ENCODE data around the gene SYNE3. TPM values are rescaled to one million over a fixed set of nuclear protein-coding genes. Genes with fewer than 3 reads are reported as not detected.

Gene SYNE3
- polyA plus RNA-seq, 1 donor (not counting 4 experiments of a cell fraction or from before 2014, with no cell fraction given) = 1.0 TPM

GRCh38 chr14:95495076-95495475, 21.4 kb downstream of the SYNE3 start:
- Histone ChIP-seq H3K4me3 (ENCODE audit: control insufficient read depth in 2 of 3, extremely low read depth in 1 of 3, insufficient read depth in 2 of 3, low read depth in 1 of 3, low read length in 3 of 3) (no peak overlapping the region), H3K4me2 (ENCODE audit: control insufficient read depth, extremely low read depth, insufficient read depth, low read depth, low read length) (no peak overlapping the region), H4K20me1 (ENCODE audit: control insufficient read depth, extremely low read depth, insufficient read depth, low read length) (no peaks in the 10 kb centered on the region), H3K27me3 (ENCODE audit: control insufficient read depth, extremely low read depth, insufficient read depth, low read length) (no peaks in the 10 kb centered on the region), H3K36me3 (ENCODE audit: control insufficient read depth in 2 of 2, extremely low read depth in 1 of 2, insufficient read depth in 2 of 2, low read length in 2 of 2) (no peaks in the 10 kb centered on the region), H3K4me1 (ENCODE audit: control insufficient read depth, extremely low read depth, insufficient read depth, low read length) (peaks cover 26% of the 10 kb centered on the region), H3K9me1 (ENCODE audit: control insufficient read depth, extremely low read depth, insufficient read depth, low read length) (no peaks in the 10 kb centered on the region), H2AFZ (ENCODE audit: control insufficient read depth, low read length) (no peak overlapping the region), H3K27ac (ENCODE audit: control insufficient read depth, insufficient read depth, low read length) (no peak overlapping the region), H3K9me3 (ENCODE audit: control insufficient read depth, low read depth, low read length) (no peaks in the 10 kb centered on the region), H3K79me2 (ENCODE audit: control insufficient read depth, insufficient read depth, low read length) (no peaks in the 10 kb centered on the region), H3K9ac (ENCODE audit: control insufficient read depth, extremely low read depth, insufficient read depth, low read length) (no peak overlapping the region)
- dilution Hi-C loops (cut with MboI; ENCODE audit: extremely low pct_ligation_motif_present, low sequenced_read_pairs) = no loop called here
- no peak for FAIRE-seq
- TF ChIP-seq EZH2 (IDR thresholded peaks at IDR 0.05; ENCODE audit: low read length) (no peak), CTCF (optimal IDR thresholded peaks at IDR 0.05 in 1 of 3, IDR thresholded peaks at IDR 0.05 in 1 of 3, conservative IDR thresholded peaks at IDR 0.05 in 1 of 3; ENCODE audit: extremely low read depth in 1 of 3, insufficient read depth in 2 of 3, low read length in 3 of 3) (no peak)
- no peak for DNase-seq (ENCODE audit: low read depth, low spot score)

GRCh38 chr14:95494456-95494855, 22.0 kb downstream of the SYNE3 start:
- FAIRE-seq = no peak
- Histone ChIP-seq H3K27me3 (ENCODE audit: control insufficient read depth, extremely low read depth, insufficient read depth, low read length) (no peaks in the 10 kb centered on the region), H3K4me1 (ENCODE audit: control insufficient read depth, extremely low read depth, insufficient read depth, low read length) (peaks cover 33% of the 10 kb centered on the region), H3K9me1 (ENCODE audit: control insufficient read depth, extremely low read depth, insufficient read depth, low read length) (no peaks in the 10 kb centered on the region), H2AFZ (ENCODE audit: control insufficient read depth, low read length) (no peak overlapping the region), H3K4me3 (ENCODE audit: control insufficient read depth in 2 of 3, extremely low read depth in 1 of 3, insufficient read depth in 2 of 3, low read depth in 1 of 3, low read length in 3 of 3) (no peak overlapping the region), H3K27ac (ENCODE audit: control insufficient read depth, insufficient read depth, low read length) (no peak overlapping the region), H3K9me3 (ENCODE audit: control insufficient read depth, low read depth, low read length) (no peaks in the 10 kb centered on the region), H4K20me1 (ENCODE audit: control insufficient read depth, extremely low read depth, insufficient read depth, low read length) (no peaks in the 10 kb centered on the region), H3K36me3 (ENCODE audit: control insufficient read depth in 2 of 2, extremely low read depth in 1 of 2, insufficient read depth in 2 of 2, low read length in 2 of 2) (no peaks in the 10 kb centered on the region), H3K4me2 (ENCODE audit: control insufficient read depth, extremely low read depth, insufficient read depth, low read depth, low read length) (no peak overlapping the region), H3K9ac (ENCODE audit: control insufficient read depth, extremely low read depth, insufficient read depth, low read length) (no peak overlapping the region), H3K79me2 (ENCODE audit: control insufficient read depth, insufficient read depth, low read length) (no peaks in the 10 kb centered on the region)
- TF ChIP-seq EZH2 (IDR thresholded peaks at IDR 0.05; ENCODE audit: low read length) = no peak
- no peak for TF ChIP-seq CTCF (optimal IDR thresholded peaks at IDR 0.05 in 1 of 3, IDR thresholded peaks at IDR 0.05 in 1 of 3, conservative IDR thresholded peaks at IDR 0.05 in 1 of 3; ENCODE audit: extremely low read depth in 1 of 3, insufficient read depth in 2 of 3, low read length in 3 of 3)
- DNase-seq (ENCODE audit: low read depth, low spot score) = no peak
- dilution Hi-C loops (cut with MboI; ENCODE audit: extremely low pct_ligation_motif_present, low sequenced_read_pairs) = no loop called here
